HG03469 (cell line): ENCODE measurements around the gene WDR31.
"Not testable (repeated sequence)": the region's sequence is repeated elsewhere in the genome, so short reads cannot be mapped to it uniquely, and the experiment has no call there.

Experiments
- ATAC-seq: cut with Tn5 transposase; IDR thresholded peaks from one replicate; pipeline ENCODE4 v1.9.1; 2021; ENCODE audit warnings: mild to moderate bottlenecking, moderate library complexity, moderate number of reproducible peaks; ENCODE audit not compliant: unreplicated experiment

WDR31 gene

GRCh38 chr9:113368982-113369854 lies 29.1 kb upstream of the WDR31 start:
- ATAC-seq: no peak

- no peak for ATAC-seq
These were observed 28.4 kb upstream of the WDR31 start for GRCh38 chr9:113368348-113368981.

- not testable (repeated sequence) for ATAC-seq
These were observed 25.6 kb upstream of the WDR31 start for GRCh38 chr9:113365652-113366051.

- ATAC-seq: no peak
These were observed 24.9 kb upstream of the WDR31 start for GRCh38 chr9:113364951-113365350.

- ATAC-seq: no peak
These were observed 23.3 kb upstream of the WDR31 start for GRCh38 chr9:113363336-113363735.

- no peak for ATAC-seq
These were observed 21.4 kb upstream of the WDR31 start for GRCh38 chr9:113361304-113362018.

- no peak for ATAC-seq
These were observed 20.3 kb upstream of the WDR31 start for GRCh38 chr9:113360242-113360842.

- ATAC-seq: no peak
These were observed 19.3 kb upstream of the WDR31 start for GRCh38 chr9:113359385-113359784.

GRCh38 chr9:113356686-113357292 lies 16.7 kb upstream of the WDR31 start:
- ATAC-seq: no peak

GRCh38 chr9:113355040-113355596 lies 15.0 kb upstream of the WDR31 start:
- no peak for ATAC-seq

GRCh38 chr9:113352411-113352810 lies 12.3 kb upstream of the WDR31 start:
- ATAC-seq: no peak

GRCh38 chr9:113352006-113352405 lies 11.9 kb upstream of the WDR31 start:
- no peak for ATAC-seq

GRCh38 chr9:113350937-113351336 lies 10.9 kb upstream of the WDR31 start:
- no peak for ATAC-seq

GRCh38 chr9:113350107-113350661 lies 10.1 kb upstream of the WDR31 start:
- no peak for ATAC-seq

GRCh38 chr9:113349445-113350094 lies 9.5 kb upstream of the WDR31 start, which contains the start of gene BSPRY:
TSS of gene BSPRY (plus strand) at chr9:113349541. CDS start at chr9:113349580, 39 bp downstream.
- no peak for ATAC-seq

GRCh38 chr9:113349066-113349444 lies 9.0 kb upstream of the WDR31 start:
- ATAC-seq: no peak

GRCh38 chr9:113348437-113348836 lies 8.4 kb upstream of the WDR31 start:
- ATAC-seq: no peak

GRCh38 chr9:113345671-113346070 lies 5.6 kb upstream of the WDR31 start:
- no peak for ATAC-seq

- ATAC-seq: no peak
These were observed 5.1 kb upstream of the WDR31 start for GRCh38 chr9:113345190-113345589.
